ENCODE measurements around the gene PTPRM.

PTPRM gene

GRCh38 chr18:8081267-8081666 is 514.2 kb downstream of the PTPRM start:
- DNase-seq (ENCODE audit: extremely low read depth in 1 of 2, low read depth in 1 of 2): no peak

GRCh38 chr18:8081872-8082553 is 514.9 kb downstream of the PTPRM start:
- DNase-seq (ENCODE audit: extremely low read depth in 1 of 2, low read depth in 1 of 2): no peak

GRCh38 chr18:8084160-8084559 is 517.0 kb downstream of the PTPRM start:
- DNase-seq (ENCODE audit: extremely low read depth in 1 of 2, low read depth in 1 of 2): no peak

GRCh38 chr18:8088626-8089025 is 521.5 kb downstream of the PTPRM start:
- no peak for DNase-seq (ENCODE audit: extremely low read depth in 1 of 2, low read depth in 1 of 2)

- DNase-seq (ENCODE audit: extremely low read depth in 1 of 2, low read depth in 1 of 2): no peak
Measured at GRCh38 chr18:8091035-8091434, 523.9 kb downstream of the PTPRM start.

GRCh38 chr18:8095947-8096570 is 528.9 kb downstream of the PTPRM start:
- no peak for DNase-seq (ENCODE audit: extremely low read depth in 1 of 2, low read depth in 1 of 2)

GRCh38 chr18:8097399-8097798 is 530.3 kb downstream of the PTPRM start:
- no peak for DNase-seq (ENCODE audit: extremely low read depth in 1 of 2, low read depth in 1 of 2)

GRCh38 chr18:8097927-8098326 is 530.8 kb downstream of the PTPRM start:
- no peak for DNase-seq (ENCODE audit: extremely low read depth in 1 of 2, low read depth in 1 of 2)

GRCh38 chr18:8106603-8107002 is 539.5 kb downstream of the PTPRM start:
- no peak for DNase-seq (ENCODE audit: extremely low read depth in 1 of 2, low read depth in 1 of 2)

- DNase-seq (ENCODE audit: extremely low read depth in 1 of 2, low read depth in 1 of 2): no peak
Measured at GRCh38 chr18:8107426-8107825, 540.3 kb downstream of the PTPRM start.

- DNase-seq (ENCODE audit: extremely low read depth in 1 of 2, low read depth in 1 of 2): no peak
Measured at GRCh38 chr18:8114480-8114879, 547.4 kb downstream of the PTPRM start.

GRCh38 chr18:8116341-8117005 is 549.4 kb downstream of the PTPRM start:
- no peak for DNase-seq (ENCODE audit: extremely low read depth in 1 of 2, low read depth in 1 of 2)

GRCh38 chr18:8117006-8117371 is 549.9 kb downstream of the PTPRM start:
- DNase-seq (ENCODE audit: extremely low read depth in 1 of 2, low read depth in 1 of 2): no peak

GRCh38 chr18:8121101-8121500 is 554.0 kb downstream of the PTPRM start:
- no peak for DNase-seq (ENCODE audit: extremely low read depth in 1 of 2, low read depth in 1 of 2)

- no peak for DNase-seq (ENCODE audit: extremely low read depth in 1 of 2, low read depth in 1 of 2)
Measured at GRCh38 chr18:8121942-8122480, 554.9 kb downstream of the PTPRM start.

GRCh38 chr18:8124232-8125146 is 557.4 kb downstream of the PTPRM start:
- DNase-seq (ENCODE audit: extremely low read depth in 1 of 2, low read depth in 1 of 2): no peak

- no peak for DNase-seq (ENCODE audit: extremely low read depth in 1 of 2, low read depth in 1 of 2)
Measured at GRCh38 chr18:8130096-8130495, 563.0 kb downstream of the PTPRM start.

GRCh38 chr18:8133032-8133431 is 565.9 kb downstream of the PTPRM start:
- no peak for DNase-seq (ENCODE audit: extremely low read depth in 1 of 2, low read depth in 1 of 2)

- no peak for DNase-seq (ENCODE audit: extremely low read depth in 1 of 2, low read depth in 1 of 2)
Measured at GRCh38 chr18:8133888-8134287, 566.8 kb downstream of the PTPRM start.

- DNase-seq (ENCODE audit: extremely low read depth in 1 of 2, low read depth in 1 of 2): no peak
Measured at GRCh38 chr18:8139127-8139527, 572.0 kb downstream of the PTPRM start.

GRCh38 chr18:8139891-8140406 is 572.8 kb downstream of the PTPRM start:
- no peak for DNase-seq (ENCODE audit: extremely low read depth in 1 of 2, low read depth in 1 of 2)
